ENCODE data around the gene ADPRHL1.

- no peak for TF ChIP-seq EZH2 (optimal IDR thresholded peaks at IDR 0.05; ENCODE audit: low read depth, low read length)
- TF ChIP-seq CTCF (IDR thresholded peaks at IDR 0.05; ENCODE audit: low read length): no peak
- no peak for TF ChIP-seq EZH2phosphoT487 (IDR thresholded peaks at IDR 0.05; ENCODE audit: low read length)
Observed at GRCh38 chr13:113411216-113412023, 41.9 kb downstream of the ADPRHL1 start.

Data from MM.1S (cell line).